ENCODE data around the gene TIMP2. TPM values are rescaled to one million over a fixed set of nuclear protein-coding genes. Genes with fewer than 3 reads are reported as not detected.

The TIMP2 gene
- total RNA-seq, 2 experiments from 2014 or later, result 6.2 to 7.0 TPM

DNA sequence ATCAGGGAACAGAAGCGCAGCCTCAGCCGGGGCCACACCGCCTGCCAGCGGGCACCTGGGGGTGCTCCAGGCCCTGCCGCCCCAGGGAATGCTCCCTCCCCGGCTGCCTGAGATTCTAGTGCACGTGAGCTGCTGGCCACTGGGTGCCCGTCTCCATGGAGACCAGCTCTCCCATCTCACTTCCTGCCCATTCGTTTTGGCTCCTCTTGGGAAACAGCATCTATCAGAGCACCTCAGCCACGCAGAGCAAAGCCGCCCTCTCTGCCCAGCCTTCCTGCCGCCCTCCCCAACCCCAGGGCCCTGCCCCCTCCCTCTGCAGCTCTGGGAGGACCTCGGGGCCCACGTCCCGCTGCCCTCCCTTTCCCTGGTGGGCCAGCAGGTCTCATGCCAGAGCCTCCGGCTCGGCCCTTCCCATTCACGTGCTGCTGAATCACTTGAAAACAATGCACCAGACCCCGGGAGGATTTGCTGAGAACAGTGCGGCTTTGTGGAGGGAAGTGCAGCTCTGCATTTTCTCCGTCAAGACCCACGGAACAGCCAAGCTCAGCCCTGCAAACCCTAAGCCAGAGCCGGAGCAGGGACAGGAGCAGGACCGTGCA is 41.6 kb downstream of the TIMP2 start:
- peak; percentile 30 for ATAC-seq (ENCODE audit: poor library complexity)
- H3K4me3 Mint-ChIP-seq, result no peak overlapping the region

DNA sequence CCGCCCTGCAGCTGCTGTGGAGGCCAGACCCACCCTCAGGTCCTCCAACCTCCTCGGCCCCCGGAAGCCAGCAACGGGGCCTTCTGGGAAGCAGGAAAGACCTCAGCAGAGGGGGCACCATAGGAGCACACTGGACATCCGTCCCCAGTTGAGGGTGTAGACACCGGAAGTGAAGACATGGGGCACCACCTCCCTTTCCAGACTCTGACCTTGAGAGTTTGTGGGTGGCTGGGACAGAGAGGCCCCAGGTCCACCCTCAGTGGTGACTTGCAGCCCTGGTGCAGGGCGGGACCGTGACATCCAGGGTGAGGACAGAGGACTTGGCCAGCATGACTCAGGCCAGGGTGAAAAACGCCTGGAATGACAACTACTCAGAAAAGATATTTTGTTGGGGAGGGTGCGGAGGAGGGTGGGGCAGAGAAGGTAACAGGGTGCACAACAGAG is 42.1 kb downstream of the TIMP2 start:
- no peak overlapping the region for H3K4me3 ChIP-seq (ENCODE audit: low read length)
- H3K9me3 ChIP-seq (ENCODE audit: control insufficient read depth in 1 of 2, insufficient read depth in 1 of 2, low read length in 2 of 2), result no peaks in the 10 kb centered on the region
- Mint-ChIP-seq H3K9me3 (no peaks in the 10 kb centered on the region), H3K4me3 (peak overlapping the region; percentile 25), H3K4me1 (ENCODE audit: low read depth) (peaks cover 37% of the 10 kb centered on the region), H3K27me3 (no peaks in the 10 kb centered on the region), H3K36me3 (ENCODE audit: low read depth) (no peaks in the 10 kb centered on the region), H3K27ac (no peak overlapping the region)
- no peaks in the 10 kb centered on the region for H3K36me3 ChIP-seq (ENCODE audit: insufficient read depth, low read length)
- H3K4me1 ChIP-seq (ENCODE audit: insufficient read depth, low read length), result peaks cover 33% of the 10 kb centered on the region
- CTCF ChIA-PET, result no interaction called here
- H3K27ac ChIP-seq (ENCODE audit: low read depth in 1 of 2, low read length in 2 of 2), result no peak overlapping the region
- peaks cover 0 to 4% of the 10 kb centered on the region in 2 experiments for H3K27me3 ChIP-seq (ENCODE audit: control insufficient read depth in 1 of 2, insufficient read depth in 2 of 2, low read length in 2 of 2)
- ATAC-seq (ENCODE audit: poor library complexity) (peak; percentile 8), DNase-seq (peak in 3 of 14 experiments; percentile 22 to 76 (median 66))
- POLR2A ChIA-PET, result interaction anchor here (0.6 kb wide), 1 partner anchor 7 kb away, joined by 3 read pairs; no protein-coding TSS in a partner anchor
- TF ChIP-seq, protein P1, sequence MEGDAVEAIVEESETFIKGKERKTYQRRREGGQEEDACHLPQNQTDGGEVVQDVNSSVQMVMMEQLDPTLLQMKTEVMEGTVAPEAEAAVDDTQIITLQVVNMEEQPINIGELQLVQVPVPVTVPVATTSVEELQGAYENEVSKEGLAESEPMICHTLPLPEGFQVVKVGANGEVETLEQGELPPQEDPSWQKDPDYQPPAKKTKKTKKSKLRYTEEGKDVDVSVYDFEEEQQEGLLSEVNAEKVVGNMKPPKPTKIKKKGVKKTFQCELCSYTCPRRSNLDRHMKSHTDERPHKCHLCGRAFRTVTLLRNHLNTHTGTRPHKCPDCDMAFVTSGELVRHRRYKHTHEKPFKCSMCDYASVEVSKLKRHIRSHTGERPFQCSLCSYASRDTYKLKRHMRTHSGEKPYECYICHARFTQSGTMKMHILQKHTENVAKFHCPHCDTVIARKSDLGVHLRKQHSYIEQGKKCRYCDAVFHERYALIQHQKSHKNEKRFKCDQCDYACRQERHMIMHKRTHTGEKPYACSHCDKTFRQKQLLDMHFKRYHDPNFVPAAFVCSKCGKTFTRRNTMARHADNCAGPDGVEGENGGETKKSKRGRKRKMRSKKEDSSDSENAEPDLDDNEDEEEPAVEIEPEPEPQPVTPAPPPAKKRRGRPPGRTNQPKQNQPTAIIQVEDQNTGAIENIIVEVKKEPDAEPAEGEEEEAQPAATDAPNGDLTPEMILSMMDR (IDR thresholded peaks at IDR 0.05), result no peak
- intact Hi-C loops (cut with DNase I, micrococcal nuclease), result loop anchor here in 1 of 2 experiments (5.0 kb wide), 1 partner anchor 39 kb away; no protein-coding TSS in a partner anchor

More for the DNA sequence above, 41.6 kb downstream of the TIMP2 start:
- no peaks in the 10 kb centered on the region for H3K9me3 ChIP-seq (ENCODE audit: control insufficient read depth in 1 of 2, insufficient read depth in 1 of 2, low read length in 2 of 2)
- H3K27me3 ChIP-seq (ENCODE audit: control insufficient read depth in 1 of 2, insufficient read depth in 2 of 2, low read length in 2 of 2), result peaks cover 0 to 4% of the 10 kb centered on the region in 2 experiments
- H3K36me3 Mint-ChIP-seq (ENCODE audit: low read depth), result no peaks in the 10 kb centered on the region
- H3K36me3 ChIP-seq (ENCODE audit: insufficient read depth, low read length), result no peaks in the 10 kb centered on the region
- TF ChIP-seq, protein P1 (IDR thresholded peaks at IDR 0.05), result no peak
- DNase-seq, result peak in 2 of 14 experiments; percentile 50 to 61
- peaks cover 36% of the 10 kb centered on the region for H3K4me1 ChIP-seq (ENCODE audit: insufficient read depth, low read length)
- intact Hi-C loops (cut with DNase I, micrococcal nuclease), result loop anchor here in 1 of 2 experiments (5.0 kb wide), 1 partner anchor 39 kb away; no protein-coding TSS in a partner anchor
- H3K27me3 Mint-ChIP-seq, result no peaks in the 10 kb centered on the region
- H3K9me3 Mint-ChIP-seq, result no peaks in the 10 kb centered on the region
- H3K4me3 ChIP-seq (ENCODE audit: low read length), result no peak overlapping the region
- CTCF ChIA-PET, result no interaction called here
- H3K27ac ChIP-seq (ENCODE audit: low read depth in 1 of 2, low read length in 2 of 2), result no peak overlapping the region
- peaks cover 39% of the 10 kb centered on the region for H3K4me1 Mint-ChIP-seq (ENCODE audit: low read depth)
- H3K27ac Mint-ChIP-seq, result no peak overlapping the region
- POLR2A ChIA-PET, result no interaction called here

DNA sequence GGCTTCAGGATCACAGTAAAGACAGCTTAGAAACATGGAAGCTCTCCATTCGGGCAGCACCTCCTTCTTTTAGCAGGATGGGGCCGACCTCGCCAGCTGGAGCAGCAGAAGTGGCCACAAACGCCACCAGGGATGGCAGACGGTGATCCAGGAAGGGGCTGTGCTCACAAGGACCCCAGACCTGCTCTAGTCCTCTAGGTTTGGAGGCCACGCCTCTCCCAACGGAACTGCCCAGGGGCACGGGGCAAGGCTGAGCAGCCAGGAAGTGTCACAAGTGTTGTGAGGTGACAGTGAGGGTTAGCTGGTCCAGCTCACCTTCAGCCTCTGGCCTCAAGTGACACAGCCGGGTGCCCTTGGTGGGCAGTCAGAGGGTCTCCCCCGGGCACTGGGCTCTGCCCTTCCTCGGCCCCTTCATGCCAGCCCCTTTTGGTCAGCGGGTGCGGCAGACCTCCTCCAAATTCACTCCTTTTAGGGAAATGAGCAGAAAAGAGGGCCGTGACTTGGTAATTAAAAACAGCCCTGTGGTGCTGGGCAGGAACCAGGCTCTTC is 42.6 kb downstream of the TIMP2 start:
- no peak overlapping the region for H3K4me3 ChIP-seq (ENCODE audit: low read length)
- peaks cover 37% of the 10 kb centered on the region for H3K4me1 Mint-ChIP-seq (ENCODE audit: low read depth)
- H3K27ac ChIP-seq (ENCODE audit: low read depth in 1 of 2, low read length in 2 of 2), result no peak overlapping the region
- H3K4me1 ChIP-seq (ENCODE audit: insufficient read depth, low read length), result peaks cover 33% of the 10 kb centered on the region
- peak in 2 of 14 experiments; percentile 39 to 43 for DNase-seq
- intact Hi-C loops (cut with DNase I, micrococcal nuclease), result loop anchor here in 1 of 2 experiments (5.0 kb wide), 1 partner anchor 40 kb away; no protein-coding TSS in a partner anchor
- no peaks in the 10 kb centered on the region for H3K36me3 ChIP-seq (ENCODE audit: insufficient read depth, low read length)
- no peaks in the 10 kb centered on the region for H3K9me3 Mint-ChIP-seq
- H3K36me3 Mint-ChIP-seq (ENCODE audit: low read depth), result no peaks in the 10 kb centered on the region
- ChIA-PET CTCF (no interaction called here), POLR2A (interaction anchor here (0.6 kb wide), 1 partner anchor 8 kb away, joined by 3 read pairs; no protein-coding TSS in a partner anchor)
- H3K27me3 ChIP-seq (ENCODE audit: control insufficient read depth in 1 of 2, insufficient read depth in 2 of 2, low read length in 2 of 2), result peaks cover 0 to 4% of the 10 kb centered on the region in 2 experiments
- no peak overlapping the region for H3K4me3 Mint-ChIP-seq
- TF ChIP-seq, protein P1 (IDR thresholded peaks at IDR 0.05), result no peak
- H3K27me3 Mint-ChIP-seq, result no peaks in the 10 kb centered on the region
- H3K9me3 ChIP-seq (ENCODE audit: control insufficient read depth in 1 of 2, insufficient read depth in 1 of 2, low read length in 2 of 2), result no peaks in the 10 kb centered on the region
- no peak for ATAC-seq (ENCODE audit: poor library complexity)
- no peak overlapping the region for H3K27ac Mint-ChIP-seq
